Measurements from ENCODE around the gene ITPR2. TPM values are rescaled to one million over a fixed set of nuclear protein-coding genes. Genes with fewer than 3 reads are reported as not detected.

ITPR2 gene
- total and polyA plus RNA-seq, 2 of the 13 experiments (the other 11 are each of a cell fraction or from before 2014, with no cell fraction given): 31.9 to 81.9 TPM

- TF ChIP-seq, protein P1, sequence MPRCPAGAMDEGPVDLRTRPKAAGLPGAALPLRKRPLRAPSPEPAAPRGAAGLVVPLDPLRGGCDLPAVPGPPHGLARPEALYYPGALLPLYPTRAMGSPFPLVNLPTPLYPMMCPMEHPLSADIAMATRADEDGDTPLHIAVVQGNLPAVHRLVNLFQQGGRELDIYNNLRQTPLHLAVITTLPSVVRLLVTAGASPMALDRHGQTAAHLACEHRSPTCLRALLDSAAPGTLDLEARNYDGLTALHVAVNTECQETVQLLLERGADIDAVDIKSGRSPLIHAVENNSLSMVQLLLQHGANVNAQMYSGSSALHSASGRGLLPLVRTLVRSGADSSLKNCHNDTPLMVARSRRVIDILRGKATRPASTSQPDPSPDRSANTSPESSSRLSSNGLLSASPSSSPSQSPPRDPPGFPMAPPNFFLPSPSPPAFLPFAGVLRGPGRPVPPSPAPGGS (CRISPR knock-in tag; IDR thresholded peaks at IDR 0.05): no peak
- TF ChIP-seq KDM6A (CRISPR knock-in tag; IDR thresholded peaks at IDR 0.05; ENCODE audit: low read depth): peak; percentile 91
- TF ChIP-seq, protein P2, sequence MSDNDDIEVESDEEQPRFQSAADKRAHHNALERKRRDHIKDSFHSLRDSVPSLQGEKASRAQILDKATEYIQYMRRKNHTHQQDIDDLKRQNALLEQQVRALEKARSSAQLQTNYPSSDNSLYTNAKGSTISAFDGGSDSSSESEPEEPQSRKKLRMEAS (IDR thresholded peaks at IDR 0.05): peak; percentile 71
- TF ChIP-seq ZNF136 (CRISPR knock-in tag; IDR thresholded peaks at IDR 0.05; ENCODE audit: low read depth): no peak; the same call in 1 of the 2 replicates
- no peak; the same call in 1 of the 2 replicates for TF ChIP-seq ZNF232 (CRISPR knock-in tag; IDR thresholded peaks at IDR 0.05; ENCODE audit: borderline replicate concordance)
- no peak for TF ChIP-seq NCOA5 (CRISPR knock-in tag; IDR thresholded peaks at IDR 0.05)
- TF ChIP-seq ZNF350 (CRISPR knock-in tag; IDR thresholded peaks at IDR 0.05; ENCODE audit: borderline replicate concordance, low read depth): no peak
- TF ChIP-seq TGIF2 (CRISPR knock-in tag; IDR thresholded peaks at IDR 0.05): no peak
- TF ChIP-seq ZNF253 (CRISPR knock-in tag; IDR thresholded peaks at IDR 0.05; ENCODE audit: borderline replicate concordance): no peak
- no peak for TF ChIP-seq ZNF558 (CRISPR knock-in tag; IDR thresholded peaks at IDR 0.05; ENCODE audit: borderline replicate concordance)
- TF ChIP-seq PRPF4 (IDR thresholded peaks at IDR 0.05; ENCODE audit: low read depth, low read length, poor library complexity, severe bottlenecking): no peak
- TF ChIP-seq SP140L (CRISPR knock-in tag; IDR thresholded peaks at IDR 0.05; ENCODE audit: borderline replicate concordance): 0 out of 2 replicates have a peak, but pooled peaks have one; percentile 57
- TF ChIP-seq NKX3-1 (CRISPR knock-in tag; IDR thresholded peaks at IDR 0.05): peak; percentile 99
- TF ChIP-seq ZNF850 (CRISPR knock-in tag; conservative IDR thresholded peaks at IDR 0.05): no peak
- TF ChIP-seq, protein P3, sequence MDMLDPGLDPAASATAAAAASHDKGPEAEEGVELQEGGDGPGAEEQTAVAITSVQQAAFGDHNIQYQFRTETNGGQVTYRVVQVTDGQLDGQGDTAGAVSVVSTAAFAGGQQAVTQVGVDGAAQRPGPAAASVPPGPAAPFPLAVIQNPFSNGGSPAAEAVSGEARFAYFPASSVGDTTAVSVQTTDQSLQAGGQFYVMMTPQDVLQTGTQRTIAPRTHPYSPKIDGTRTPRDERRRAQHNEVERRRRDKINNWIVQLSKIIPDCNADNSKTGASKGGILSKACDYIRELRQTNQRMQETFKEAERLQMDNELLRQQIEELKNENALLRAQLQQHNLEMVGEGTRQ (IDR thresholded peaks at IDR 0.05; ENCODE audit: low read depth, low read length): no peak
- TF ChIP-seq, protein P3 (CRISPR knock-in tag; IDR thresholded peaks at IDR 0.05; ENCODE audit: borderline replicate concordance): no peak
- no peak for TF ChIP-seq ZNF446 (CRISPR knock-in tag; IDR thresholded peaks at IDR 0.05)
- TF ChIP-seq, protein P4, sequence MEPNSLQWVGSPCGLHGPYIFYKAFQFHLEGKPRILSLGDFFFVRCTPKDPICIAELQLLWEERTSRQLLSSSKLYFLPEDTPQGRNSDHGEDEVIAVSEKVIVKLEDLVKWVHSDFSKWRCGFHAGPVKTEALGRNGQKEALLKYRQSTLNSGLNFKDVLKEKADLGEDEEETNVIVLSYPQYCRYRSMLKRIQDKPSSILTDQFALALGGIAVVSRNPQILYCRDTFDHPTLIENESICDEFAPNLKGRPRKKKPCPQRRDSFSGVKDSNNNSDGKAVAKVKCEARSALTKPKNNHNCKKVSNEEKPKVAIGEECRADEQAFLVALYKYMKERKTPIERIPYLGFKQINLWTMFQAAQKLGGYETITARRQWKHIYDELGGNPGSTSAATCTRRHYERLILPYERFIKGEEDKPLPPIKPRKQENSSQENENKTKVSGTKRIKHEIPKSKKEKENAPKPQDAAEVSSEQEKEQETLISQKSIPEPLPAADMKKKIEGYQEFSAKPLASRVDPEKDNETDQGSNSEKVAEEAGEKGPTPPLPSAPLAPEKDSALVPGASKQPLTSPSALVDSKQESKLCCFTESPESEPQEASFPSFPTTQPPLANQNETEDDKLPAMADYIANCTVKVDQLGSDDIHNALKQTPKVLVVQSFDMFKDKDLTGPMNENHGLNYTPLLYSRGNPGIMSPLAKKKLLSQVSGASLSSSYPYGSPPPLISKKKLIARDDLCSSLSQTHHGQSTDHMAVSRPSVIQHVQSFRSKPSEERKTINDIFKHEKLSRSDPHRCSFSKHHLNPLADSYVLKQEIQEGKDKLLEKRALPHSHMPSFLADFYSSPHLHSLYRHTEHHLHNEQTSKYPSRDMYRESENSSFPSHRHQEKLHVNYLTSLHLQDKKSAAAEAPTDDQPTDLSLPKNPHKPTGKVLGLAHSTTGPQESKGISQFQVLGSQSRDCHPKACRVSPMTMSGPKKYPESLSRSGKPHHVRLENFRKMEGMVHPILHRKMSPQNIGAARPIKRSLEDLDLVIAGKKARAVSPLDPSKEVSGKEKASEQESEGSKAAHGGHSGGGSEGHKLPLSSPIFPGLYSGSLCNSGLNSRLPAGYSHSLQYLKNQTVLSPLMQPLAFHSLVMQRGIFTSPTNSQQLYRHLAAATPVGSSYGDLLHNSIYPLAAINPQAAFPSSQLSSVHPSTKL (CRISPR knock-in tag; IDR thresholded peaks at IDR 0.05): peak; percentile 100
- peak; percentile 89; the same call in 1 of the 2 replicates for TF ChIP-seq IRF2 (CRISPR knock-in tag; IDR thresholded peaks at IDR 0.05)
- TF ChIP-seq GTF2F1 (IDR thresholded peaks at IDR 0.05; ENCODE audit: low read length): no peak
- peak; percentile 100 for TF ChIP-seq TBX3 (IDR thresholded peaks at IDR 0.05; ENCODE audit: borderline replicate concordance)
- peak; percentile 97 for TF ChIP-seq DNMT3B (CRISPR knock-in tag; conservative IDR thresholded peaks at IDR 0.05)
These were observed 64.1 kb downstream of the ITPR2 start (continued) for GRCh38 chr12:26768611-26769603.
